GM12878 (cell line): ENCODE results near the gene SMIM44. TPM values are rescaled to one million over a fixed set of nuclear protein-coding genes. Genes with fewer than 3 reads are reported as not detected.

Experiments used
- ATAC-seq: fragments of 200-7000 bp; cut with Tn5 transposase; 3 replicates; pipeline ENCODE4 v1.9.1; 2020; ENCODE audit warnings: mild to moderate bottlenecking, moderate library complexity
- BruUV-seq: library from RNA; stranded (reverse); fragments of 400-500 nt; replicated peaks from 2 replicates; lab custom pipeline; 2021; lab: Mats Ljungman, UMichigan
- CTCF ChIA-PET: fragments of 300-600 bp; sonication (Branson Sonifier 250); formaldehyde crosslinking; extraction: SDS; loops from one replicate; lab custom pipeline; 2021; ENCODE audit warnings: inconsistent platforms; lab: Yijun Ruan, JAX
- POLR2A ChIA-PET: fragments of 350-600 bp; formaldehyde crosslinking; extraction: SDS; loops from one replicate; lab custom pipeline; 2021; ENCODE audit warnings: inconsistent platforms; lab: Charles Lee
- RAD21 ChIA-PET: fragments of 300-600 bp; sonication (Branson Sonifier 250); formaldehyde crosslinking; loops from one replicate; lab custom pipeline; 2023; ENCODE audit warnings: antibody characterized with exemption; ENCODE audit not compliant: unreplicated experiment; lab: Charles Lee
- SMC1A ChIA-PET: fragments of 300-600 bp; sonication (Branson Sonifier 250); formaldehyde crosslinking; loops from one replicate; lab custom pipeline; 2023; ENCODE audit not compliant: unreplicated experiment, uncharacterized antibody; lab: Charles Lee
- DNase-seq: peaks from one replicate; pipeline ENCODE4 v3.0.0-alpha.2; 2011; ENCODE audit warnings: low read depth, low spot score
- FAIRE-seq: peaks from 3 replicates; lab custom pipeline; 2011; peaks lifted over from hg19 to GRCh38; lab: Jason Lieb, UNC
- H2AFZ ChIP-seq: 2 replicates; pipeline ENCODE4 v1.6.0; 2011; ENCODE audit warnings: low read depth, low read length, control low read depth; ENCODE audit not compliant: control insufficient read depth
- H3K27ac ChIP-seq: 2 replicates; pipeline ENCODE4 v1.5.1; 2011; ENCODE audit warnings: control low read depth; ENCODE audit not compliant: control insufficient read depth, insufficient read depth
- H3K27me3 ChIP-seq, 2 experiments: replicated peaks in 1 of 2; 2 replicates each; pipeline versions ENCODE4 v1.6.0 to v1.6.1; 2011; ENCODE audit warnings: low read length in 1 of 2; ENCODE audit not compliant: control insufficient read depth in 2 of 2, insufficient read depth in 2 of 2
- H3K36me3 ChIP-seq, 2 experiments: 2 replicates each; pipeline ENCODE4 v1.5.1; 2011; ENCODE audit warnings: low read length in 1 of 2; ENCODE audit not compliant: control insufficient read depth in 2 of 2, insufficient read depth in 2 of 2
- H3K4me1 ChIP-seq: 2 replicates; pipeline ENCODE4 v1.6.1; 2011; ENCODE audit warnings: mild to moderate bottlenecking, low read length, moderate library complexity, mixed read lengths; ENCODE audit not compliant: control insufficient read depth, insufficient read depth
- H3K4me2 ChIP-seq: 2 replicates; pipeline ENCODE4 v1.6.0; 2011; ENCODE audit warnings: control low read depth; ENCODE audit not compliant: control insufficient read depth, insufficient read depth
- H3K4me3 ChIP-seq: fragments of 200-600 bp; sonication (generic); 2 replicates; pipeline ENCODE4 v1.5.1; 2016
- H3K79me2 ChIP-seq: 2 replicates; pipeline ENCODE4 v1.6.0; 2011; ENCODE audit warnings: low read length; ENCODE audit not compliant: control insufficient read depth, insufficient read depth
- H3K9ac ChIP-seq: 2 replicates; pipeline ENCODE4 v1.8.0; 2011; ENCODE audit warnings: low read length, control low read depth, mixed read lengths; ENCODE audit not compliant: control insufficient read depth, insufficient read depth
- H3K9me3 ChIP-seq: replicated peaks from 3 replicates; pipeline ENCODE4 v1.5.1; 2011; ENCODE audit warnings: mild to moderate bottlenecking, low read length; ENCODE audit not compliant: control insufficient read depth, insufficient read depth
- H4K20me1 ChIP-seq: 2 replicates; pipeline ENCODE4 v1.6.0; 2011; ENCODE audit not compliant: control insufficient read depth, insufficient read depth
- ATF2 ChIP-seq: IDR thresholded peaks from 2 replicates; pipeline ENCODE4 v1.6.1; 2012; ENCODE audit warnings: low read length, inconsistent platforms
- CHD2 ChIP-seq: IDR thresholded peaks from 2 replicates; pipeline ENCODE4 v1.6.1; 2011; ENCODE audit warnings: low read depth, low read length, improper control_type of control experiment, borderline replicate concordance
- CREM ChIP-seq: IDR thresholded peaks from 2 replicates; pipeline ENCODE4 v1.6.1; 2014; ENCODE audit warnings: antibody characterized with exemption, low read depth
- EP300 ChIP-seq, 2 experiments: fragments of 150-350 bp in 1 of 2; IDR thresholded peaks; 2 replicates each; pipeline ENCODE4 v1.6.1; 2011 to 2012; ENCODE audit warnings: low read depth in 2 of 2, low read length in 2 of 2, borderline replicate concordance in 1 of 2, improper control_type of control experiment in 1 of 2, inconsistent platforms in 1 of 2; ENCODE audit not compliant: control insufficient read depth in 1 of 2
- HDAC2 ChIP-seq: fragments of 200-600 bp; sonication (generic); IDR thresholded peaks from 2 replicates; pipeline ENCODE4 v1.6.1; 2017
- MTA2 ChIP-seq: fragments of 450-650 bp; IDR thresholded peaks from 2 replicates; pipeline ENCODE4 v1.6.1; 2016; ENCODE audit warnings: low read depth, mild to moderate bottlenecking, moderate library complexity
- MXI1 ChIP-seq: fragments of 150-350 bp; IDR thresholded peaks from 2 replicates; pipeline ENCODE4 v1.6.1; 2011; ENCODE audit warnings: low read depth, mild to moderate bottlenecking, inconsistent platforms, low read length, improper control_type of control experiment
- NKRF ChIP-seq: fragments of 450-650 bp; conservative IDR thresholded peaks from 2 replicates; pipeline ENCODE4 v1.6.1; 2017; ENCODE audit warnings: mild to moderate bottlenecking, moderate library complexity
- POLR2A ChIP-seq: IDR thresholded peaks from 2 replicates; pipeline ENCODE4 v1.6.1; 2011; ENCODE audit warnings: low read depth, mild to moderate bottlenecking, low read length
- RELB ChIP-seq: fragments of 450-650 bp; IDR thresholded peaks from 2 replicates; pipeline ENCODE4 v1.6.1; 2017; ENCODE audit warnings: low read depth, mild to moderate bottlenecking, moderate library complexity
- ZSCAN29 ChIP-seq: fragments of 450-650 bp; IDR thresholded peaks from 2 replicates; pipeline ENCODE4 v1.6.1; 2017; ENCODE audit warnings: mild to moderate bottlenecking, moderate library complexity
- WGBS: methylation state at CpG from one replicate; pipeline ENCODE4 v1.1.6; 2016; ENCODE audit warnings: low lambda C conversion rate; ENCODE audit not compliant: insufficient replicate concordance, insufficient coverage; ENCODE audit errors: missing lambda C conversion rate; 5-methylcytosine and 5-hydroxymethylcytosine counted together
- in situ Hi-C: fragments of 300-500 bp; cut with MboI; formaldehyde crosslinking; loops from 9 replicates; pipeline ENCODE4 v1.14.3; 2018; ENCODE audit warnings: mixed read lengths
- intact Hi-C: fragments of 100-400 bp; cut with micrococcal nuclease; formaldehyde crosslinking; loops from one replicate; pipeline ENCODE4 v1.14.2; 2022; ENCODE audit not compliant: unreplicated experiment
- polyA plus RNA-seq, 11 experiments: library from polyadenylated mRNA; depleted of rRNA in 4 of 11; unstranded in 6 of 11; stranded (reverse) in 5 of 11; fragments of >200 nt; fragmentation: Nextera tagmentation in 4 of 11; fragmentation: Illumina TruSeq in 1 of 11; extraction: Ambion mirVana in 4 of 11; extraction: Trizol in 1 of 11; gene quantifications; 1 replicate in 1 of 11; 2 replicates in 10 of 11; pipeline versions ENCODE4 v1.2.1 to v1.2.3, GENCODE V29; 2011 to 2016; ENCODE audit warnings: inconsistent platforms in 2 of 11, missing spikeins in 2 of 11, low read depth in 1 of 11
- total RNA-seq, 4 experiments: library from RNA; depleted of rRNA in 3 of 4; stranded (reverse); fragments of >200 nt in 3 of 4; fragmentation: Illumina TruSeq in 1 of 4; extraction: Trizol in 1 of 4; gene quantifications; 2 replicates each; pipeline versions ENCODE4 v1.2.1 to v1.2.3, GENCODE V29; 2013 to 2021

Gene SMIM44
- total and polyA plus RNA-seq, 10 of the 15 experiments (the other 5 are each of a cell fraction or from before 2014, with no cell fraction given) = not detected

GRCh38 chr19:3462991-3463713 lies 20.1 kb downstream of the SMIM44 start:
- DNase-seq (no peak), ATAC-seq (no peak)
- in situ Hi-C loops = no loop called here
- Histone ChIP-seq H2AFZ (no peak overlapping the region), H3K27me3 (no peaks in the 10 kb centered on the region), H3K27ac (no peak overlapping the region), H3K9ac (no peak overlapping the region), H3K79me2 (no peaks in the 10 kb centered on the region), H3K36me3 (peaks cover 0 to 3% of the 10 kb centered on the region in 2 experiments; a peak in 2 of 4 replicates), H3K4me2 (no peak overlapping the region)
- ChIA-PET CTCF (no interaction called here), SMC1A (no interaction called here), RAD21 (no interaction called here), POLR2A (no interaction called here)
- WGBS = 98% methylated on average over 37 of the region's 58 CpGs
- intact Hi-C loops = no loop called here
- no peak for TF ChIP-seq NKRF
- 0 out of 2 replicates have a peak, but pooled peaks have one; percentile 3 for TF ChIP-seq POLR2A
- TF ChIP-seq, all 136 proteins: peak for 1
- no peak for FAIRE-seq
- BruUV-seq = TSS peak; percentile 61
- Histone ChIP-seq H3K9me3 (no peaks in the 10 kb centered on the region), H4K20me1 (no peaks in the 10 kb centered on the region), H3K4me1 (no peaks in the 10 kb centered on the region), H3K4me3 (no peak overlapping the region)

- WGBS = 89% methylated on average over 15 of the region's 15 CpGs
- in situ Hi-C loops = no loop called here
- Histone ChIP-seq H3K27ac (no peak overlapping the region), H3K79me2 (no peaks in the 10 kb centered on the region), H2AFZ (no peak overlapping the region), H3K27me3 (no peaks in the 10 kb centered on the region), H3K4me2 (no peak overlapping the region), H3K36me3 (peaks cover 5 to 15% of the 10 kb centered on the region in 2 experiments; a peak in 3 of 4 replicates), H4K20me1 (no peaks in the 10 kb centered on the region), H3K4me1 (no peaks in the 10 kb centered on the region), H3K9me3 (no peaks in the 10 kb centered on the region), H3K4me3 (no peak overlapping the region), H3K9ac (no peak overlapping the region)
- RAD21 ChIA-PET = no interaction called here
- POLR2A ChIA-PET = interaction anchor here (0.5 kb wide), 1 partner anchor 173 kb away, joined by 3 read pairs; no protein-coding TSS in a partner anchor
- BruUV-seq = no TSS peak
- FAIRE-seq (no peak), DNase-seq (no peak), ATAC-seq (no peak)
- SMC1A ChIA-PET = no interaction called here
- CTCF ChIA-PET = interaction anchor here (0.6 to 1.2 kb wide), 2 partner anchors 11 to 25 kb away, joined by 3 read pairs; no protein-coding TSS in a partner anchor
- intact Hi-C loops = no loop called here
- no peak for TF ChIP-seq CHD2
- no peak for TF ChIP-seq MXI1
- no peak for TF ChIP-seq RELB
- TF ChIP-seq ZSCAN29 = no peak
- TF ChIP-seq ATF2 = no peak
- TF ChIP-seq HDAC2 = no peak
- TF ChIP-seq EP300 (IDR thresholded peaks at IDR 0.05; ENCODE audit: borderline replicate concordance in 1 of 2, control insufficient read depth in 1 of 2, low read depth in 2 of 2, low read length in 2 of 2) = no peak
- no peak for TF ChIP-seq CREM
- no peak for TF ChIP-seq MTA2
Observed at GRCh38 chr19:3459965-3460582, 23.2 kb downstream of the SMIM44 start.
